ENCODE measurements around the gene PIK3IP1.
"Not testable (repeated sequence)": the region's sequence is repeated elsewhere in the genome, so short reads cannot be mapped to it uniquely, and the experiment has no call there.

Gene PIK3IP1

GRCh38 chr22:31292236-31292989 is at the start of gene PIK3IP1:
PIK3IP1 (minus strand) TSS chr22:31292488; CDS start chr22:31292344, 144 bp downstream.
- DNase-seq = peak; percentile 88

DNA sequence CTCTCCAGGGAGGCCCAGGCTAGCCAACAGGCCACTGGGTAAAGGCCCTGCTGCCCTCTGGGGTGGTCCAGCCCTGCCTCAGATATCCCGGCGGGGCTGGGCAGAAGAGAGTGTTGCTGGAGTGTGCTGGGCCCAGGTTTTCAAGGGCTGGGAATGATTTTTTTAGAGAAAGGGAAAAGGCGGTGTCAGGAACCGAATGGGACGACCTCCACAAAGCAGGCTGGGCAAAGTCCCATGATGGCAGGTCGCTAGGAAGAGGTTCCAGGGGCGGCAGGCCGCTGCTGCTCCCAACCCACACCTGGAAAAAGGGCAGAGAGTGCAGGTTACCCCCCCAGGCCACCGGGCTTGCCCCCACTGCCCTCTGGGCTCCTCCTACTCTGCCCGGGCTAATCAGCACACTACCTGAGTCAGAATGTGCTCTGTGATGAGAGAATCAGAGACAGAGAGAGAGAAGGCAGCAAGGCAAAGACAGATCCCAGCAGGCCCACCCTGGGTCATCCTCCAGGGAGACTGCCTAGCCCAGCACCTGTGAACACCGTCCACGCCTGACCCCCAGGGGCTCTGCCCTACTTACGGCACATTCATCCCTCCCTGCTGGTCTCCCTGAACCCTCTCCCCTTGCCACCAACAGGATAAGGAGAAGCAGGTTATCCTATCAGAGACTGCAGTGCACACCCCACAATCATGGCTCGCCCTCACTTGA is 49.2 kb upstream of the PIK3IP1 start:
- no peak for DNase-seq

- peak; percentile 15 for DNase-seq
These were observed 48.5 kb upstream of the PIK3IP1 start for GRCh38 chr22:31340765-31341247.

DNA sequence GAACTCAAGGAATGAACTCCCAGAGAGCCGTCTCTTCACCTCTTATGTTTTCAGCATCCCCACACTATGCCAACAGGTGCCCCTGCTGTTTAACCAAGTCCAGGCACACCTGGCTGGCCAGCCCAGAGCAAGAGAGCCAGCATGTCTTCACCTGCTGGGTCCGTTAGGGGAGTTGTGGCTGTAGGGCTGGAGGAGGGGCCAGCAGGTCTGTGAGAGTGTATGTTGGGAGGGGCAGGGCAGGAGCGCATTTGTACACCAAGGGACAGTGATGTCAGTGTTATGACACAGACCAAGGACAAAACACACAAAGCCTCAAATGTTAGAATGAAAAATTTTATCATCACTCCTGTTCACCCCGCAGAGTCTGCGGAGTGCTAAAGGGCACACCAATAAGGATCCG is 48.1 kb upstream of the PIK3IP1 start:
- DNase-seq = no peak

DNA sequence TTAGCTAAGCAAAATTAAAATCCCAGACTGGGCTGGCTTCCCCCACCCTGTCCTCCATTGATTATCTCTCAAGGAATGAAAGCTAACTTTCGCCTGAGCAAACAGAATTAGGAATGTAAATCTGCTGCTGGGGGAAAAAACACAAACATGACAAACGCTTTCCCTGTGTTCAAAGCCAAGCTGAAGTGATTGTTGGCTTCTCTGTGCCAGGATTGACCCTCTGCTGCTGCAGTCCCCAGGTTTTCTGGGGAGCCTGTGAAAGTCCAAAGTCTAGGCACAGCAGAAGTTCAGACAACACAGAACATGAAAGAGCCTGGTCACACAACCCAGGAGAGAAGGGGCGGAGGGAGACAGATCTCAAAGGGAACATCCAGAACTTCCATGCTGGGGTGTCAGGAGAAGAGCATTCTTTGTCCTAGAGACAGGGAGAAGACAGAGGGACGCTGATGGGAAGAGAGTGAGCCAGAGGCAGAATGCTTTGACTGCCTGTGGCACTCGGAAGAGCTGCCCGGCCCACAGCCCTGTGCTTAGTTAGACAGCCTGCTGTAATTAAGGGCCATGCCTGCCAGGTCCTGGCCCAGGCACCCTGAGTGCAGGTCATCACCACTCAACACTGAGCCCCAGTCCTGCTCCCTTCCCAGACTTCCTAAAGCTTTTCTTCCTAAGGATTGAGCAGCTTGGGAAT is 47.0 kb upstream of the PIK3IP1 start:
- DNase-seq = no peak

DNA sequence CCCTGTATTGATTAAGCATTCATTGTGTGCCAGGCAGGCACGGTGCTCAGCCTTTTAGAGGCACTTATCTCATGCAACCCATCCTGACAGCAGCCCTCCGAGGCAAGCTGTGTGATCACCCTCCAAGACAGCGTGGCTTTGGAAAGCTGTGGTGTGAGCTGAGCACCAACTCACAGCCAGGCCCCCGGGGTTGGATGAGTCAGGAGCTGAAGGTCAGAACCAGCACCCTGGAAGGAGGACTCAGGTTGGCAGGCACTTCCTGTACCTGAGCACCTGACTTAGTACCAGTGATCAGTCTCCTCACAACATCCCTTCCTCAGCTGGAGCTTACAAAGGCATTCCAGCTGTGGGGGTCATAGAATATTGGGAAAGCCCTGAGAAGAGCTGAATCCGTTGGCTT is 44.9 kb upstream of the PIK3IP1 start:
- peak; percentile 54 for DNase-seq

GRCh38 chr22:31334329-31334728 is 42.0 kb upstream of the PIK3IP1 start:
- no peak for DNase-seq

DNA sequence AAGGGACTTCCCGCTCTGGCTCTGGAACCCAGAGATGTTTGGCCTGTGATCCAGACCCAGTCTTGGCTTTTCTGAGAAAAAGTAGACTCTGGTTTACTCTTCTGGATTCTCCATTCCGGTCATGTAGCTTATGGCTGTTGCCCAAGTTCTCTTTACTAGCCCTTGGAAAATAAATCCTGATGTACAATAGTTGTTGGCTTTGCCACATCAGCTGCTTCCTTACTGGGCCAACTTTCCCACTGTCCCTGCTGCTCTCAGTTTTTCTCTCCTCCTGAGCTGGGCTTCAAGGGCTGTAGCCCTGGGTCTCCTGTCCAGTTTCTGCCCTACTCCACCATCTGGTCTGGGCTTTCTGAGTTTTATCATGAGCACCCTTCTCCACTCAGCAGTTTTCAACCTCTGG is 41.4 kb upstream of the PIK3IP1 start:
- no peak for DNase-seq

GRCh38 chr22:31332886-31333285 is 40.6 kb upstream of the PIK3IP1 start:
- DNase-seq = no peak

DNA sequence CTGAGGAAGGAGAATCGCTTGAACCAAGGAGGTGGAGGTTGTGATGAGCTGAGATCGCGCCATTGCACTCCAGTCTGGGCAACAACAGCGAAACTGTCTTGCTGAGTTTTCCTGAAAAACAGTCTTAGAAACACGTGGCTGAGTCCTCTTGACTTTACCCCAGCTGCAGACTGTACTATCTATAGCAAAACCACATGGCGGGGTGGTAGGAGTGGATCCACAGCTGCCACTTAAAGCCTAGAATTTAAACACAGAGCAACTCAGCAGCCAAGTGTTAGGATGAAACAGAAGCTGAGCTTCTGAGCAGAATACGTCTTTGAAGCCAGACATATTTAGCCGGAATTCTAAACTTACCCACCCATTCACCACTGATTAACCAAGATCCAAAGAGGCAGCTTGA is 39.7 kb upstream of the PIK3IP1 start:
- DNase-seq = no peak

DNA sequence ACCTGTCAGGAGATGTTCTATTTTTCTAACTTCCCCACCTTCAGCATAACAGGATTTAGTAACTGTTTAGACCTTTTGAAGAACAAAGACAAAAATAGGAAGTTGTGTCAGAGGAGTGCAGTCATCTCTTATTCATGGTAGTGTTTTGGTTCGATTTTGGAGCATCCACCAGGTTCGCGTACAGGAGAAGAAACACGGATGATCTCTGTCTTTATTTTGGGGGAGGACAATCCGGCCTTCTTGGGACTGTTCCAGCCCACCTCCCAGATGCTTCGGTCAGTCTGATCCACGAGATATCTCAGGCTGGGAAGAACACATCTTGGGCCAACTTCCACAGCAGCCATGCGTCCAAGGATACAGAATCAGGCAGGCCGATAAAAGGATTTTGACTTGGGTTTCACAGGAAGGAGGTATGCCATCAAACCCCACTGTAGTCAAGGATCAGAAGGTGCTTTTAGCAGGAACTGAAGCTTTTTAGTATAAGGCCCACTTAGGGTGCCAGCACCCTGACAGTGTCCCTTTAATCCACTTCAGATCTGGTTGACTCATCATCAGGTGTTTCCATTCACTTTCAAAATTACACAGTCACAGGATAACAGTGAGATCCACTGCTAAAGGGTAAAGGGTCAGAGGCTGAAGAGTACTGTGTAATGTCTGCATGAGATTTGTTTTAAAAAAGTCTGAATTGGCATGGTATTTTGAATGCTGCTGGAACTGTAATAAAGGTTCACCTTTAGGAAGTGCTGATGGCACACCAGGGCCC is 37.3 kb upstream of the PIK3IP1 start:
- peak; percentile 17 for DNase-seq

DNA sequence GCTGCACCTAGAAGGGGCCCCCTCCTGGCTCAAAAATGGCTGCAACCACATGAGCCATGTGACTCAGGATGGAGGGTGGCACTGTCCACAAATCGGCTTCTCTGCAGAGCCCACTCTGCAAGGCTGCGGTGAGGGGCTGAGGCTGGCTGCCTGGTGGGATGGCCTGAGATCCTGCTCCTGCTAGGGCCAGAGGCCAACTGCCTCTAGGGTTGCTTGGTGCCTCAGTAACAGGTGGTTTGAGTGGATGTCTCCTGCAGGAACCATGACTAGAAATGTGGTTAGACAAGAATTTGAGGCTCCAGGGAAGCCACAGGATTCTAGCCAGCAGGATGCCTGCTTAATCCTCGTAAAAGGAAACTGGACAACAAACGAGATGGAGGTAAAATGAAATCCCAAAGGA is 36.7 kb upstream of the PIK3IP1 start:
- DNase-seq = no peak

GRCh38 chr22:31328544-31328960 is 36.3 kb upstream of the PIK3IP1 start:
- DNase-seq = no peak

DNA sequence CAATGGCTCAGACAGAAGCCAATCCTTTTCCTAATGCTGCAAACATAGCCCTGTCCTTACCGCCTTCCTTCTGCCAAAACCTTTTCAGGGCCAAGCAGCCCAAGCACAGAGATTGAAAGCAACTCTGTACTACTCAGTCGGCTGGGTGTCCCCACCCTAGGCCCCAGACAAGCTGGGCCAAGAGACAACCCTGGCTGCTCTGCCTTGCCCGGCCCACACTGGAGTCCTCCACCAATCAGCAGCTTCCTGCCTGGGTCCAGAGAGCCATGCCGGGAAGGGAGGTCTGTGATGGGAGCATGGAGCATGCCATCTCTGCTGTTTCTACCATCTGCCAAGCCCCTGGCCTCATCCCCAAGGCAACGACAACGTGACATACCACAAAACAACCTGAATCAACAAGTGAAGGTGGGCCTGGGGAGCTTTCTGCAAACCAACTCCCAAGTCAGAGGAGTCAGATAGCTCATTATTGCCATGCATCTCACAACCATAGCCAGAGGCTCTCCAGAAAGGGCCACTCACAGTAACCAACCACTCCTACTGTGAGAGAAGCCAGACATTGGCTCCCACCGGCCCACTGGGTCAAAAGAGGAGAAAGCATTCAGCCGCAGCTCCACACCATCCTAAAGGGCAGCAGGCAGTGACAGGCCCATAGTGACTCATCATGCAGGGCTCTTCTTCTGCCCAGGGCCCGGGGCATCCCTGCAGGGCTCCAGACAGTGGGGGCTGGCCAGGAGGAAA is 35.7 kb upstream of the PIK3IP1 start:
- no peak for DNase-seq

- no peak for DNase-seq
These were observed 34.6 kb upstream of the PIK3IP1 start for GRCh38 chr22:31326877-31327276.

DNA sequence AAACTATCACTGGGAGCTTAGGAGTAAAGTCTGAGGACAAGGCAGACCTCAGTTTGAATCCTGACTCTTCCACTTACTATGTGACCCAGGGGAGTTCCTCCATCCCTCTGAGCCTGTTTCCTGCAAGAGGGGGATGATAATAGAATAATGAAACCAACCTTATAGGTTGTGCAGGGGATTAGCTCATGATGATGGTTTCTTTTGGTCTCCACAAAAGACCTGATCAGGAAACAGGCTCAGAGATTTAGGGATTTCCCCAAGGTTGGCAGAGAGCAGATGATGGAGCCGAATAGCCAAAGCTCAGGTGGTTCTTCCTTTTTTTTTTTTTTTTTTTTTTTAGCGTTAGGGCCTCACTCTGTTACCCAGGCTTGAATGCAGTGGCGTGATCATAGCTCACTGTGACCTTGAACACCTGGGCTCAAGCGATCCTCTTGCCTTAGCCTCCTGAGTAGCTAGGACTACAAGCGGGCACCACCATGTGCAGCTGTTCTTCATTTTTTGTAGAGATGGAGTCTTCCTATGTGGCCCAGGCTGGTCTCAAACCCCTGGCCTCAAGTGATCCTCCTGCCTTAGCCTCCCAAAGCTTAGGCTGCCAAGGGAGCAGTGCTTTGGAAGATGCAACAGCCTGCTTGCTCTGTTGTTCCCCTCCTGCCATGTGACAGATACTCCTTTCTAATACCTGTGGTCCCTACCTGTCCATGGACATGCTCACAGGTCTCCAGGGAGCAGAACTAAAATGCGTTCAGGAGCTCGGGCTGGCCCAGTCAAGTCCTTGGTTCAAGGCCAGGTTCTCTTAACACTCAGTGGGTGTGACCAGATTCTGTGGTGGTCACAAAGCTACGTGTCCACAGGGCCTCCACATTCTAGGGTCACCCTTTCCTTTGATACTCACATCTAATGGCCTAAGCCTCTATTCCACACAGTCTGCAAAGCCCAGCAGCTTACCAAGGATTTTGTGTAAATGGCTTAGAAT is 31.6 kb upstream of the PIK3IP1 start:
- no peak for DNase-seq

- no peak for DNase-seq
These were observed 29.1 kb upstream of the PIK3IP1 start for GRCh38 chr22:31321421-31321820.

DNA sequence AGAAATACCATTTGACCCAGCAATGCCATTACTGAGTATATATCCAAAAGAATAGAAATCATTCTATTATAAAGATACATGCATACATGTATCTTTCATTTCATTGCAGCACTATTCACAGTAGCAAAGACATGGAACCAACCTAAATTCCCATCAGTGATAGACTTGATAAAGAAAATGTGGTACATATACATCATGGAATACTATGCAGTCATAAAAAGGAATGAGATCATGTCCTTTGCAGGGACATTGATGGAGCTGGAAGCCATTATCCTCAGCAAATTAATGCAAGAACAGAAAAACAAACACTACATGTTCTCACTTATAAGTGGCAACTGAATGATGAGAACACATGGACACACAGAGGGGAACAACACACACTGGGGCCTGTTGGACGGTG is 21.9 kb upstream of the PIK3IP1 start:
- not testable (repeated sequence) for DNase-seq

- peak; percentile 79 for DNase-seq
These were observed 21.3 kb upstream of the PIK3IP1 start for GRCh38 chr22:31313366-31314147.

- DNase-seq = no peak
These were observed 15.9 kb upstream of the PIK3IP1 start for GRCh38 chr22:31308181-31308580.
